ENCODE data around the gene VPS37C. TPM values are rescaled to one million over a fixed set of nuclear protein-coding genes. Genes with fewer than 3 reads are reported as not detected.

The VPS37C gene
- total RNA-seq, 3 donors from 2014 or later (not counting 1 experiment from before 2014, with no cell fraction given): 6.4 to 6.9 (median 6.5) TPM

DNA sequence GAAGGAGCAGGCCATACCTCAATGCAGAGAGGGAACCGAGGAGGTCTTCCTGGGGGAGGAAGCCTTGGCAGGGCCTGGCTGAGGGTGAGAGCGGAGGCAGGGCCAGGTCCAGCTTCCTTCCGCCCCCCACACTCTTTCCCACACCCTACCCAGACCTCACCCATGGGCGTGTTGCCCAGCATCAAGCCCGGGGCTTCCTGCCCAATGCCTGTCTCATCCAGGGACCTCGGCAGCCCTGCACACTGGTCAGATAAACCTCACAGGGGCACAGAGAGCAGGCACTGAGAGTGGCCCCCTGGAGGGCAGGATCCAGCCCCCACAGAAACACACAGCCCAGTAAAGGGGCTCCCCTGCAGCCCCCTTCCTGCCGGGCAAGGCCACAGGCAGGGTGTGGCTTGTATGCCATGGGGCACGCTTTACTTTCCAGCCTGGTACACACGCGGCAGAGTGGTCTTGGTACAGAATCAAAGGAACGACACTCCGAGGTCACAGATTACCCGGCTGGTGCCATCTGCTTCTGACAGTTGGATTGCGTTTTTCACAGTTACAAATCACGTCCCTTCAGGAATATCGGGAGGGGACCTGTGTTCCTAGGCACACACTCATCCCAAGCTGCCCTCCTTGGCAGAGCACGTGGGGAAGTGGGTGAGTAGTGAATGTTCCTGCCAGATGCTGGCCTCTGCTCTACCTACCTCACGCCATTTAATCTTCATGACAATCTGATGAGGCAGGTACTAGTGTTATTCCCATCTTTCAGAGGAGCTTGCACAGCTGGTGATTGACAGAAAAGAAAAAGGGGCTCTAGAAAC, 79.0 kb downstream of the VPS37C start:
- intact Hi-C loops (cut with micrococcal nuclease): no loop called here
- Mint-ChIP-seq H3K9me3 (no peaks in the 10 kb centered on the region), H3K27me3 (ENCODE audit: low read depth in 2 of 2) (no peaks in the 10 kb centered on the region), H3K36me3 (no peaks in the 10 kb centered on the region), H3K27ac (peak overlapping the region in 1 of 2 donors; percentile 36), H3K4me1 (peaks cover 19 to 21% of the 10 kb centered on the region in 2 donors), H3K4me3 (peak overlapping the region; percentile 21)
- Histone ChIP-seq H3K36me3 (ENCODE audit: control insufficient read depth, insufficient read depth, low read length) (no peaks in the 10 kb centered on the region), H3K27me3 (ENCODE audit: control insufficient read depth, insufficient read depth, low read length) (no peaks in the 10 kb centered on the region), H3K9me3 (ENCODE audit: control insufficient read depth, insufficient read depth, low read length) (no peaks in the 10 kb centered on the region), H3K4me1 (ENCODE audit: control insufficient read depth, insufficient read depth, low read length) (peaks cover 30% of the 10 kb centered on the region), H3K4me3 (ENCODE audit: low read length) (no peak overlapping the region), H3K27ac (ENCODE audit: low read length) (peak overlapping the region; percentile 73)
- ATAC-seq: peak in 1 of 3 donors; percentile 15
- TF ChIP-seq, protein P1, sequence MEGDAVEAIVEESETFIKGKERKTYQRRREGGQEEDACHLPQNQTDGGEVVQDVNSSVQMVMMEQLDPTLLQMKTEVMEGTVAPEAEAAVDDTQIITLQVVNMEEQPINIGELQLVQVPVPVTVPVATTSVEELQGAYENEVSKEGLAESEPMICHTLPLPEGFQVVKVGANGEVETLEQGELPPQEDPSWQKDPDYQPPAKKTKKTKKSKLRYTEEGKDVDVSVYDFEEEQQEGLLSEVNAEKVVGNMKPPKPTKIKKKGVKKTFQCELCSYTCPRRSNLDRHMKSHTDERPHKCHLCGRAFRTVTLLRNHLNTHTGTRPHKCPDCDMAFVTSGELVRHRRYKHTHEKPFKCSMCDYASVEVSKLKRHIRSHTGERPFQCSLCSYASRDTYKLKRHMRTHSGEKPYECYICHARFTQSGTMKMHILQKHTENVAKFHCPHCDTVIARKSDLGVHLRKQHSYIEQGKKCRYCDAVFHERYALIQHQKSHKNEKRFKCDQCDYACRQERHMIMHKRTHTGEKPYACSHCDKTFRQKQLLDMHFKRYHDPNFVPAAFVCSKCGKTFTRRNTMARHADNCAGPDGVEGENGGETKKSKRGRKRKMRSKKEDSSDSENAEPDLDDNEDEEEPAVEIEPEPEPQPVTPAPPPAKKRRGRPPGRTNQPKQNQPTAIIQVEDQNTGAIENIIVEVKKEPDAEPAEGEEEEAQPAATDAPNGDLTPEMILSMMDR (IDR thresholded peaks at IDR 0.05): no peak
- 54% methylated on average over 17 of the region's 18 CpGs for WGBS (ENCODE audit: insufficient coverage)
- DNase-seq: peak in 1 of 2 donors; percentile 39

DNA sequence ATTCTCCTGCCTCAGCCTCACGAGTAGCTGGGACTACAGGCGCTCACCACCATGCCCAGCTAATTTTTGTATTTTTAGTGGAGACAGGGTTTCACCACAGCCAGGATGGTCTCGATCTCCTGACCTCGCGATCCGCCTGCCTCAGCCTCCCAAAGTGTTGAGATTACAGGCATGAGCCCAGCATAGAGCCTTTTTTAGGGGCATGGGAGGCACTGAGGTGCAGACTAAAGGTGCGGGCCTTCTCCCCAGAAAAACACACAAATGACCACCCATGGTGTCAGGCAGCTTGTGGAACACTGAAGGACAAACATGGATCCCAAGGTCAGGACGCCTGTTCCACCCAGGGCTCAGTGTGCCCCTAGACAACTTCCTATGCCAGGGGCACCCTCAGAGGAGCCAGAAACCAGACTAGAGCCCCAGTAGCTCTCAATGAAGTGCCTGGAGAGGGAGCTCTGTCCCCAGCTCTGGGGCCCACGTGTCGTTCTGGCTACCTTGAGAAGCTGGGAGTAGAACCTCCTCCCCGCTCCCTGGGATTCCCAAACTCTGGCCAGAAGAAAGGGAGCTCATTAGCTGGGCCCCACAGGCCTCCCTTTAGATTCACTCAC, 80.1 kb downstream of the VPS37C start:
- TF ChIP-seq, protein P1 (IDR thresholded peaks at IDR 0.05): no peak
- Mint-ChIP-seq H3K36me3 (no peaks in the 10 kb centered on the region), H3K4me1 (peaks cover 19 to 21% of the 10 kb centered on the region in 2 donors), H3K27me3 (ENCODE audit: low read depth in 2 of 2) (no peaks in the 10 kb centered on the region), H3K9me3 (no peaks in the 10 kb centered on the region), H3K4me3 (peak overlapping the region; percentile 32), H3K27ac (no peak overlapping the region)
- intact Hi-C loops (cut with micrococcal nuclease): no loop called here
- Histone ChIP-seq H3K27me3 (ENCODE audit: control insufficient read depth, insufficient read depth, low read length) (no peaks in the 10 kb centered on the region), H3K4me1 (ENCODE audit: control insufficient read depth, insufficient read depth, low read length) (peaks cover 30% of the 10 kb centered on the region), H3K9me3 (ENCODE audit: control insufficient read depth, insufficient read depth, low read length) (no peaks in the 10 kb centered on the region), H3K36me3 (ENCODE audit: control insufficient read depth, insufficient read depth, low read length) (no peaks in the 10 kb centered on the region), H3K27ac (ENCODE audit: low read length) (peak overlapping the region; percentile 34), H3K4me3 (ENCODE audit: low read length) (no peak overlapping the region)
- peak in 1 of 2 donors; percentile 57 for DNase-seq
- no peak for ATAC-seq
- WGBS (ENCODE audit: insufficient coverage): 82% methylated on average over 11 of the region's 11 CpGs

DNA sequence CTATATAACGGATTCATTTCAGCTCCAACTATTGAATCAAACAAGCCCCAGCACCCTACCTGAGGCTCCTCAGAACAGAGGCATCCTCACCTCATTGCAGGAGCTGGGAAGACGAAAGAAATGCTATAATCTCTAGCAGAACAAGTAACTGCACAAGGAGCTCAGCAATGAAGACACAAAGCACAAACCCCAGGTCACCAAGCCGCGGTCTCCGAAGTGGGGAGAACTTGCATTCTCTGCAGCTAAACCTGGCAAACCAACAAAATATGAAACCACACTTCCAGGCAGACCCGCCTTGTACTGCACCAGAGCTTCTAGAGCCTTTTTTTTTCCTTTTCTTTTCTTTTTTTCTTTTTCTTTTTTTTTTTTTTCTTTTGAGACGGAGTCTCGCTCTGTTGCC, 80.7 kb downstream of the VPS37C start:
- no peaks in the 10 kb centered on the region for H3K9me3 Mint-ChIP-seq
- H3K36me3 Mint-ChIP-seq: no peaks in the 10 kb centered on the region
- H3K27me3 Mint-ChIP-seq (ENCODE audit: low read depth in 2 of 2): no peaks in the 10 kb centered on the region
- peak overlapping the region; percentile 32 for H3K4me3 Mint-ChIP-seq
- intact Hi-C loops (cut with micrococcal nuclease): no loop called here
- ATAC-seq (no peak), DNase-seq (peak in 1 of 2 donors; percentile 73)
- no peaks in the 10 kb centered on the region for H3K36me3 ChIP-seq (ENCODE audit: control insufficient read depth, insufficient read depth, low read length)
- 85% methylated on average over 8 of the region's 8 CpGs for WGBS (ENCODE audit: insufficient coverage)
- peaks cover 19 to 21% of the 10 kb centered on the region in 2 donors for H3K4me1 Mint-ChIP-seq
- no peak overlapping the region for H3K27ac ChIP-seq (ENCODE audit: low read length)
- TF ChIP-seq, protein P1 (IDR thresholded peaks at IDR 0.05): no peak
- peaks cover 30% of the 10 kb centered on the region for H3K4me1 ChIP-seq (ENCODE audit: control insufficient read depth, insufficient read depth, low read length)
- H3K4me3 ChIP-seq (ENCODE audit: low read length): no peak overlapping the region
- no peaks in the 10 kb centered on the region for H3K9me3 ChIP-seq (ENCODE audit: control insufficient read depth, insufficient read depth, low read length)
- H3K27me3 ChIP-seq (ENCODE audit: control insufficient read depth, insufficient read depth, low read length): no peaks in the 10 kb centered on the region
- no peak overlapping the region for H3K27ac Mint-ChIP-seq

Other genes with a start within 250 kb of the VPS37C start
- gene TMEM109, start 247.3 kb downstream of the VPS37C start, total RNA-seq: 100 to 1,000 TPM in 1 of 3 donors, 10 to 100 TPM in 2; 89.3 to 102 (median 96.8) TPM
- gene TMEM132A, start 237.0 kb downstream of the VPS37C start, total RNA-seq: not detected
- 10 to 100 TPM; 11.6 to 26.5 (median 20.1) TPM for gene SLC15A3, start 209.2 kb downstream of the VPS37C start, total RNA-seq
- gene CD6, start 189.7 kb downstream of the VPS37C start, total RNA-seq: 100 to 1,000 TPM in 1 of 3 donors, 10 to 100 TPM in 2; 18.9 to 111 (median 85.6) TPM
- gene CD5, start 58.9 kb downstream of the VPS37C start, total RNA-seq: 10 to 100 TPM in 1 of 3 donors, 1 to 10 TPM in 2; 1.2 to 17.7 (median 7.9) TPM
- gene PGA3, start 42.1 kb upstream of the VPS37C start, total RNA-seq: not detected
- not detected for gene PGA4, start 60.9 kb upstream of the VPS37C start, total RNA-seq
- not detected for gene PGA5, start 79.7 kb upstream of the VPS37C start, total RNA-seq
- under 1 TPM; 0.61 to 0.95 (median 0.82) TPM for gene VWCE, start 133.9 kb upstream of the VPS37C start, total RNA-seq
- 100 to 1,000 TPM; 170 to 233 (median 229) TPM for gene DDB1, start 171.7 kb upstream of the VPS37C start, total RNA-seq
- gene TKFC, start 171.8 kb upstream of the VPS37C start, total RNA-seq: 10 to 100 TPM; 32.9 to 54.8 (median 38.6) TPM
- gene CYB561A3, start 200.5 kb upstream of the VPS37C start, total RNA-seq: 10 to 100 TPM; 24.6 to 33.5 (median 30.2) TPM
- 10 to 100 TPM; 63.8 to 75.9 (median 66.5) TPM for gene TMEM138, start 200.9 kb upstream of the VPS37C start, total RNA-seq
- 10 to 100 TPM in 1 of 3 donors, 1 to 10 TPM in 2; 5.1 to 10.7 (median 9.2) TPM for gene TMEM216, start 231.2 kb upstream of the VPS37C start, total RNA-seq